IMR-90 (cell line): ENCODE data around the gene NFATC3. TPM values are rescaled to one million over a fixed set of nuclear protein-coding genes. Genes with fewer than 3 reads are reported as not detected.

ENCODE experiments used
- ATAC-seq: fragments of 200-7000 bp; cut with Tn5 transposase; 2 replicates; pipeline ENCODE4 v1.9.1; 2020; ENCODE audit warnings: low read depth, mild to moderate bottlenecking, moderate library complexity
- BruUV-seq: library from RNA; stranded (reverse); fragments of 400-500 nt; replicated peaks from 2 replicates; lab custom pipeline; 2021; lab: Mats Ljungman, UMichigan
- CTCF ChIA-PET: fragments of 300-600 bp; formaldehyde crosslinking; extraction: SDS; loops from one replicate; lab custom pipeline; 2021; ENCODE audit warnings: antibody characterized with exemption; lab: Yijun Ruan, JAX
- POLR2A ChIA-PET: fragments of 300-600 bp; sonication (Branson Sonifier 250); formaldehyde crosslinking; loops from one replicate; lab custom pipeline; 2022; ENCODE audit warnings: antibody characterized with exemption; ENCODE audit not compliant: unreplicated experiment; lab: Charles Lee
- DNase-seq: peaks from one replicate; pipeline ENCODE4 v3.0.0; 2013
- H2AFZ ChIP-seq: replicated peaks from 2 replicates; pipeline ENCODE3; 2013; ENCODE audit warnings: low read length, mild to moderate bottlenecking; ENCODE audit not compliant: poor library complexity
- H2AK5ac ChIP-seq: 2 replicates; pipeline ENCODE4 v1.6.1; 2013; ENCODE audit warnings: low read depth, low read length, inconsistent platforms
- H2AK9ac ChIP-seq: replicated peaks from 2 replicates; pipeline ENCODE3; 2013; ENCODE audit warnings: mild to moderate bottlenecking, low read depth, low read length, moderate library complexity; ENCODE audit not compliant: poor library complexity
- H2BK120ac ChIP-seq: 2 replicates; pipeline ENCODE4 v1.6.1; 2013; ENCODE audit warnings: low read depth, low read length, inconsistent platforms
- H2BK15ac ChIP-seq: 3 replicates; pipeline ENCODE4 v1.6.1; 2013; ENCODE audit warnings: low read depth, low read length, inconsistent platforms
- H2BK20ac ChIP-seq: 2 replicates; pipeline ENCODE4 v1.6.1; 2013; ENCODE audit warnings: low read depth, mild to moderate bottlenecking, inconsistent platforms, low read length, moderate library complexity
- H2BK5ac ChIP-seq: 2 replicates; pipeline ENCODE4 v1.6.1; 2013; ENCODE audit warnings: mild to moderate bottlenecking, low read depth, low read length, inconsistent platforms; ENCODE audit not compliant: poor library complexity, severe bottlenecking
- H3K14ac ChIP-seq: replicated peaks from 2 replicates; pipeline ENCODE4 v1.6.1; 2013; ENCODE audit warnings: low read depth, low read length, inconsistent platforms
- H3K18ac ChIP-seq: 2 replicates; pipeline ENCODE4 v1.6.1; 2013; ENCODE audit warnings: low read depth, low read length, control low read depth
- H3K23ac ChIP-seq: 2 replicates; pipeline ENCODE4 v1.6.1; 2013; ENCODE audit warnings: low read depth, low read length, inconsistent platforms
- H3K27ac ChIP-seq: 2 replicates; pipeline ENCODE4 v1.5.1; 2013; ENCODE audit warnings: mild to moderate bottlenecking, control low read depth, low read length; ENCODE audit not compliant: insufficient read depth
- H3K27me3 ChIP-seq: 2 replicates; pipeline ENCODE4 v1.6.1; 2013; ENCODE audit warnings: low read length; ENCODE audit not compliant: control insufficient read depth, insufficient read depth
- H3K36me3 ChIP-seq: 2 replicates; pipeline ENCODE4 v1.6.1; 2013; ENCODE audit warnings: low read length, mixed read lengths; ENCODE audit not compliant: control insufficient read depth, insufficient read depth
- H3K4ac ChIP-seq: 2 replicates; pipeline ENCODE4 v1.6.1; 2013; ENCODE audit warnings: low read depth, low read length, inconsistent platforms
- H3K4me1 ChIP-seq: 2 replicates; pipeline ENCODE4 v1.6.1; 2013; ENCODE audit warnings: low read length, mixed read lengths; ENCODE audit not compliant: control insufficient read depth, insufficient read depth
- H3K4me2 ChIP-seq: 2 replicates; pipeline ENCODE4 v1.6.1; 2013; ENCODE audit warnings: low read depth, mild to moderate bottlenecking, control low read depth, low read length, moderate library complexity
- H3K4me3 ChIP-seq: 2 replicates; pipeline ENCODE4 v1.5.1; 2013; ENCODE audit warnings: low read depth, mild to moderate bottlenecking, control low read depth, low read length, moderate library complexity; ENCODE audit not compliant: insufficient read depth
- H3K56ac ChIP-seq: 2 replicates; pipeline ENCODE4 v1.6.1; 2013; ENCODE audit warnings: low read length, inconsistent platforms; ENCODE audit not compliant: insufficient read depth; ENCODE audit errors: extremely low read depth
- H3K79me1 ChIP-seq, 2 experiments: 2 replicates each; pipeline ENCODE4 v1.6.1; 2013; ENCODE audit warnings: low read length in 2 of 2, inconsistent platforms in 1 of 2, low read depth in 1 of 2
- H3K9ac ChIP-seq: 2 replicates; pipeline ENCODE4 v1.6.1; 2013; ENCODE audit warnings: low read depth, low read length, control low read depth
- H3K9me1 ChIP-seq: 2 replicates; pipeline ENCODE4 v1.6.1; 2013; ENCODE audit warnings: low read length, inconsistent platforms; ENCODE audit not compliant: insufficient read depth
- H3K9me3 ChIP-seq: 2 replicates; pipeline ENCODE4 v1.6.1; 2013; ENCODE audit warnings: low read length; ENCODE audit not compliant: control insufficient read depth, insufficient read depth
- H4K20me1 ChIP-seq: 2 replicates; pipeline ENCODE4 v1.6.1; 2013; ENCODE audit warnings: low read length, inconsistent platforms; ENCODE audit not compliant: insufficient read depth
- H4K5ac ChIP-seq: 2 replicates; pipeline ENCODE4 v1.6.1; 2013; ENCODE audit warnings: mild to moderate bottlenecking, low read depth, low read length, control low read depth
- H4K8ac ChIP-seq, 2 experiments: 2 replicates each; pipeline ENCODE4 v1.6.1; 2013; ENCODE audit warnings: low read depth in 2 of 2, low read length in 2 of 2, control low read depth in 1 of 2, inconsistent platforms in 1 of 2
- H4K91ac ChIP-seq: 2 replicates; pipeline ENCODE4 v1.6.1; 2013; ENCODE audit warnings: low read depth, low read length, inconsistent platforms; ENCODE audit not compliant: insufficient read depth
- BHLHE40 ChIP-seq: fragments of 150-350 bp; IDR thresholded peaks from 2 replicates; pipeline ENCODE4 v1.6.1; 2016; ENCODE audit warnings: mild to moderate bottlenecking, low read depth, low read length
- CHD1 ChIP-seq: IDR thresholded peaks from 2 replicates; pipeline ENCODE4 v1.6.1; 2012; ENCODE audit warnings: low read depth, low read length, improper control_type of control experiment
- CTCF ChIP-seq: conservative IDR thresholded peaks from 2 replicates; pipeline ENCODE4 v1.5.1; 2012; ENCODE audit warnings: mild to moderate bottlenecking, low read depth, low read length, improper control_type of control experiment
- MAZ ChIP-seq: IDR thresholded peaks from 2 replicates; pipeline ENCODE4 v1.6.1; 2012; ENCODE audit warnings: low read depth, mild to moderate bottlenecking, low read length, improper control_type of control experiment, moderate library complexity, borderline replicate concordance
- MXI1 ChIP-seq: IDR thresholded peaks from 2 replicates; pipeline ENCODE4 v1.6.1; 2012; ENCODE audit warnings: low read depth, mild to moderate bottlenecking, low read length, moderate library complexity, borderline replicate concordance
- POLR2A ChIP-seq: IDR thresholded peaks from 2 replicates; pipeline ENCODE4 v1.6.1; 2012; ENCODE audit warnings: mild to moderate bottlenecking, low read depth, low read length
- RAD21 ChIP-seq: IDR thresholded peaks from 2 replicates; pipeline ENCODE4 v1.6.1; 2012; ENCODE audit warnings: low read length, improper control_type of control experiment
- RCOR1 ChIP-seq: IDR thresholded peaks from 2 replicates; pipeline ENCODE4 v1.6.1; 2012; ENCODE audit warnings: mild to moderate bottlenecking, low read length, improper control_type of control experiment; ENCODE audit not compliant: insufficient replicate concordance
- RFX5 ChIP-seq: IDR thresholded peaks from 2 replicates; pipeline ENCODE4 v1.8.0; 2012; ENCODE audit warnings: low read depth, mild to moderate bottlenecking, low read length, moderate library complexity
- SMC3 ChIP-seq: fragments of 150-350 bp; IDR thresholded peaks from 2 replicates; pipeline ENCODE4 v1.6.1; 2016; ENCODE audit warnings: low read depth, mild to moderate bottlenecking, antibody characterized with exemption, low read length, moderate library complexity
- USF2 ChIP-seq: fragments of 150-350 bp; IDR thresholded peaks from 2 replicates; pipeline ENCODE4 v1.6.1; 2017; ENCODE audit warnings: mild to moderate bottlenecking, antibody characterized with exemption, low read length, low read depth
- WGBS, 2 experiments: methylation state at CpG; one replicate each; pipeline versions ENCODE4 v1.1.5 to v1.1.7; 2013; ENCODE audit warnings: missing lambda C conversion rate in 2 of 2; ENCODE audit not compliant: insufficient read length in 1 of 2; ENCODE audit errors: extremely low coverage in 2 of 2; 5-methylcytosine and 5-hydroxymethylcytosine counted together
- dilution Hi-C: fragments of 300-500 bp; cut with HindIII; formaldehyde crosslinking; loops from one replicate; pipeline ENCODE4 v1.14.3; 2018; ENCODE audit warnings: low sequenced_read_pairs; ENCODE audit not compliant: unreplicated experiment
- in situ Hi-C: fragments of 300-500 bp; cut with MboI; formaldehyde crosslinking; loops from 3 replicates; pipeline ENCODE4 v1.14.3; 2019; ENCODE audit warnings: low sequenced_read_pairs, inconsistent platforms, mixed read lengths
- intact Hi-C: fragments of 100-400 bp; cut with micrococcal nuclease; formaldehyde crosslinking; loops from 2 replicates; pipeline ENCODE4 v1.10.0; 2022
- polyA plus RNA-seq, 3 experiments: library from polyadenylated mRNA; depleted of rRNA; stranded (reverse); fragments of >200 nt; gene quantifications; 2 replicates each; pipeline ENCODE4 v1.2.3, GENCODE V29; 2012; ENCODE audit warnings: low replicate concordance in 1 of 3
- total RNA-seq: library from RNA; depleted of rRNA; stranded (reverse); fragments of >200 nt; gene quantifications from 2 replicates; pipeline ENCODE4 v1.2.3, GENCODE V29; 2012

Gene NFATC3
- total and polyA plus RNA-seq, 2 of the 4 experiments (the other 2 are of a cell fraction), result 6.3 to 21.5 TPM

GRCh38 chr16:68237243-68238028 is 152.3 kb downstream of the NFATC3 start:
- Histone ChIP-seq H3K56ac (peak overlapping the region; percentile 79), H3K18ac (peak overlapping the region; percentile 92), H2BK5ac (peak overlapping the region; percentile 96), H4K5ac (peak overlapping the region; percentile 97), H3K9me3 (no peaks in the 10 kb centered on the region), H3K4me2 (peak overlapping the region; percentile 92), H3K9me1 (peaks cover 8% of the 10 kb centered on the region), H4K91ac (peak overlapping the region; percentile 94), H3K4me3 (peak overlapping the region; percentile 54), H2BK120ac (peak overlapping the region; percentile 85), H3K4me1 (peaks cover 10% of the 10 kb centered on the region), H3K79me1 (peaks cover 2 to 10% of the 10 kb centered on the region in 2 experiments; a peak in 2 of 4 replicates), H3K27me3 (no peaks in the 10 kb centered on the region), H3K27ac (peak overlapping the region; percentile 96), H4K20me1 (no peaks in the 10 kb centered on the region), H3K23ac (peak overlapping the region; percentile 97), H3K9ac (peak overlapping the region; percentile 89), H3K14ac (peak overlapping the region; percentile 98), H2AK9ac (peak overlapping the region; percentile 79), H2BK20ac (peak overlapping the region; percentile 30; the same call in 1 of the 2 replicates), H2AFZ (peak overlapping the region; percentile 96), H2BK15ac (peak overlapping the region; percentile 29; the same call in 1 of the 3 replicates), H2AK5ac (peak overlapping the region; percentile 91), H3K4ac (peak overlapping the region; percentile 98), H3K36me3 (no peaks in the 10 kb centered on the region), H4K8ac (peak overlapping the region; percentile 74 to 95)
- TF ChIP-seq SMC3, result no peak
- TF ChIP-seq CHD1, result no peak
- TF ChIP-seq RFX5, result no peak
- 0 out of 2 replicates have a peak, but pooled peaks have one; percentile 10 for TF ChIP-seq BHLHE40
- TF ChIP-seq CTCF, result no peak
- peak; percentile 43; the same call in 1 of the 2 replicates for TF ChIP-seq POLR2A
- TF ChIP-seq RCOR1, result no peak
- peak; percentile 46 for TF ChIP-seq USF2
- no peak for TF ChIP-seq RAD21
- peak; percentile 100 for TF ChIP-seq MAZ
- TF ChIP-seq MXI1, result no peak; the same call in 1 of the 2 replicates
- peak; percentile 94 for ATAC-seq
- peak; percentile 96 for DNase-seq
- intact Hi-C loops, result no loop called here
- dilution Hi-C loops, result no loop called here
- 0% methylated on average over 14 of the region's 72 CpGs; no CpG with 5 or more reads in 1 of the 2 experiments for WGBS, 2 experiments
- ChIA-PET CTCF (no interaction called here), POLR2A (interaction anchor here (1.1 kb wide), 1 partner anchor 12 kb away, joined by 12 read pairs; no protein-coding TSS in a partner anchor)
- in situ Hi-C loops, result no loop called here
- no TSS peak for BruUV-seq
